Stimulated activated CD4-positive, alpha-beta T cell treated with anti-CD3 and anti-CD28 coated beads, Interleukin-4, amount 100 ng/mL, for 48 hours (primary cell): ENCODE results near the gene HIGD1A.
"Not testable (repeated sequence)": the region's sequence is repeated elsewhere in the genome, so short reads cannot be mapped to it uniquely, and the experiment has no call there.

Source experiments
- DNase-seq, 2 donors: peaks; one replicate each; pipeline ENCODE4 v3.0.0-alpha.2; 2020; ENCODE audit warnings: low read depth in 2 of 2

Gene HIGD1A

GRCh38 chr3:42829083-42829627 is 24.9 kb upstream of the HIGD1A start:
- DNase-seq, result no peak

- DNase-seq, result no peak
Measured at GRCh38 chr3:42827654-42828053, 23.4 kb upstream of the HIGD1A start.

GRCh38 chr3:42827023-42827422 is 22.7 kb upstream of the HIGD1A start:
- no peak for DNase-seq

GRCh38 chr3:42826141-42826540 is 21.9 kb upstream of the HIGD1A start:
- no peak for DNase-seq

GRCh38 chr3:42823351-42823750 is 19.1 kb upstream of the HIGD1A start:
- DNase-seq, result no peak

- no peak for DNase-seq
Measured at GRCh38 chr3:42822828-42823227, 18.5 kb upstream of the HIGD1A start.

- DNase-seq, result no peak
Measured at GRCh38 chr3:42820746-42821051, 16.4 kb upstream of the HIGD1A start.

- no peak for DNase-seq
Measured at GRCh38 chr3:42819351-42819965, 15.2 kb upstream of the HIGD1A start.

- no peak for DNase-seq
Measured at GRCh38 chr3:42815826-42816225, 11.5 kb upstream of the HIGD1A start.

- no peak for DNase-seq
Measured at GRCh38 chr3:42814914-42815507, 10.7 kb upstream of the HIGD1A start.

GRCh38 chr3:42814246-42814645 is 10.0 kb upstream of the HIGD1A start:
- DNase-seq, result no peak

GRCh38 chr3:42811118-42811883 is 7.0 kb upstream of the HIGD1A start:
- DNase-seq, result not testable (repeated sequence)

GRCh38 chr3:42810706-42811105 is 6.4 kb upstream of the HIGD1A start:
- DNase-seq, result not testable (repeated sequence)

GRCh38 chr3:42809202-42809601 is 4.9 kb upstream of the HIGD1A start, which contains the start of gene ACKR2:
Gene ACKR2, plus strand, starts transcription at chr3:42809445. Its CDS starts 55,058 bp downstream, at chr3:42864503.
- no peak for DNase-seq

- no peak for DNase-seq
Measured at GRCh38 chr3:42807929-42808328, 3.6 kb upstream of the HIGD1A start.

- no peak for DNase-seq
Measured at GRCh38 chr3:42805141-42805821, 991 bp upstream of the HIGD1A start.

GRCh38 chr3:42804831-42805132 is 492 bp upstream of the HIGD1A start:
- no peak for DNase-seq

GRCh38 chr3:42803414-42804105 is 730 bp downstream of the HIGD1A start:
- DNase-seq, result peak; percentile 10 to 26

GRCh38 chr3:42802876-42803413 is 1.3 kb downstream of the HIGD1A start:
- DNase-seq, result no peak

GRCh38 chr3:42801784-42802183 is 2.5 kb downstream of the HIGD1A start:
- DNase-seq, result no peak

GRCh38 chr3:42801048-42801620 is 3.2 kb downstream of the HIGD1A start:
- DNase-seq, result no peak
